ENCODE results near the gene TXNDC2. TPM values are rescaled to one million over a fixed set of nuclear protein-coding genes. Genes with fewer than 3 reads are reported as not detected.

Gene TXNDC2
- total and polyA plus RNA-seq, 9 of the 15 experiments (the other 6 are each of a cell fraction or from before 2014, with no cell fraction given) = 1.2 to 4.9 (median 2.3) TPM

GRCh38 chr18:9876867-9877654, 8.7 kb upstream of the TXNDC2 start (continued):
- TF ChIP-seq, protein P1, sequence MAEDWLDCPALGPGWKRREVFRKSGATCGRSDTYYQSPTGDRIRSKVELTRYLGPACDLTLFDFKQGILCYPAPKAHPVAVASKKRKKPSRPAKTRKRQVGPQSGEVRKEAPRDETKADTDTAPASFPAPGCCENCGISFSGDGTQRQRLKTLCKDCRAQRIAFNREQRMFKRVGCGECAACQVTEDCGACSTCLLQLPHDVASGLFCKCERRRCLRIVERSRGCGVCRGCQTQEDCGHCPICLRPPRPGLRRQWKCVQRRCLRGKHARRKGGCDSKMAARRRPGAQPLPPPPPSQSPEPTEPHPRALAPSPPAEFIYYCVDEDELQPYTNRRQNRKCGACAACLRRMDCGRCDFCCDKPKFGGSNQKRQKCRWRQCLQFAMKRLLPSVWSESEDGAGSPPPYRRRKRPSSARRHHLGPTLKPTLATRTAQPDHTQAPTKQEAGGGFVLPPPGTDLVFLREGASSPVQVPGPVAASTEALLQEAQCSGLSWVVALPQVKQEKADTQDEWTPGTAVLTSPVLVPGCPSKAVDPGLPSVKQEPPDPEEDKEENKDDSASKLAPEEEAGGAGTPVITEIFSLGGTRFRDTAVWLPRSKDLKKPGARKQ (CRISPR knock-in tag; IDR thresholded peaks at IDR 0.05) = no peak
- TF ChIP-seq ZBTB43 (CRISPR knock-in tag; IDR thresholded peaks at IDR 0.05) = no peak
- no peak for TF ChIP-seq FOXP1 (CRISPR knock-in tag; IDR thresholded peaks at IDR 0.05)
- TF ChIP-seq, protein P2, sequence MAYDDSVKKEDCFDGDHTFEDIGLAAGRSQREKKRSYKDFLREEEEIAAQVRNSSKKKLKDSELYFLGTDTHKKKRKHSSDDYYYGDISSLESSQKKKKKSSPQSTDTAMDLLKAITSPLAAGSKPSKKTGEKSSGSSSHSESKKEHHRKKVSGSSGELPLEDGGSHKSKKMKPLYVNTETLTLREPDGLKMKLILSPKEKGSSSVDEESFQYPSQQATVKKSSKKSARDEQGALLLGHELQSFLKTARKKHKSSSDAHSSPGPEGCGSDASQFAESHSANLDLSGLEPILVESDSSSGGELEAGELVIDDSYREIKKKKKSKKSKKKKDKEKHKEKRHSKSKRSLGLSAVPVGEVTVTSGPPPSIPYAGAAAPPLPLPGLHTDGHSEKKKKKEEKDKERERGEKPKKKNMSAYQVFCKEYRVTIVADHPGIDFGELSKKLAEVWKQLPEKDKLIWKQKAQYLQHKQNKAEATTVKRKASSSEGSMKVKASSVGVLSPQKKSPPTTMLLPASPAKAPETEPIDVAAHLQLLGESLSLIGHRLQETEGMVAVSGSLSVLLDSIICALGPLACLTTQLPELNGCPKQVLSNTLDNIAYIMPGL (CRISPR knock-in tag; IDR thresholded peaks at IDR 0.05) = no peak
- no peak for TF ChIP-seq TAF9B (IDR thresholded peaks at IDR 0.05; ENCODE audit: partially characterized antibody)
- peak; percentile 55 for TF ChIP-seq SUPT5H (IDR thresholded peaks at IDR 0.05)
- peak; percentile 77 for TF ChIP-seq RBFOX2 (IDR thresholded peaks at IDR 0.05; ENCODE audit: low read depth, low read length)
- TF ChIP-seq ZNF354B (CRISPR knock-in tag; IDR thresholded peaks at IDR 0.05) = no peak
- peak; percentile 53 for TF ChIP-seq ZNF175 (CRISPR knock-in tag; IDR thresholded peaks at IDR 0.05; ENCODE audit: low read depth)
- TF ChIP-seq, protein P3, sequence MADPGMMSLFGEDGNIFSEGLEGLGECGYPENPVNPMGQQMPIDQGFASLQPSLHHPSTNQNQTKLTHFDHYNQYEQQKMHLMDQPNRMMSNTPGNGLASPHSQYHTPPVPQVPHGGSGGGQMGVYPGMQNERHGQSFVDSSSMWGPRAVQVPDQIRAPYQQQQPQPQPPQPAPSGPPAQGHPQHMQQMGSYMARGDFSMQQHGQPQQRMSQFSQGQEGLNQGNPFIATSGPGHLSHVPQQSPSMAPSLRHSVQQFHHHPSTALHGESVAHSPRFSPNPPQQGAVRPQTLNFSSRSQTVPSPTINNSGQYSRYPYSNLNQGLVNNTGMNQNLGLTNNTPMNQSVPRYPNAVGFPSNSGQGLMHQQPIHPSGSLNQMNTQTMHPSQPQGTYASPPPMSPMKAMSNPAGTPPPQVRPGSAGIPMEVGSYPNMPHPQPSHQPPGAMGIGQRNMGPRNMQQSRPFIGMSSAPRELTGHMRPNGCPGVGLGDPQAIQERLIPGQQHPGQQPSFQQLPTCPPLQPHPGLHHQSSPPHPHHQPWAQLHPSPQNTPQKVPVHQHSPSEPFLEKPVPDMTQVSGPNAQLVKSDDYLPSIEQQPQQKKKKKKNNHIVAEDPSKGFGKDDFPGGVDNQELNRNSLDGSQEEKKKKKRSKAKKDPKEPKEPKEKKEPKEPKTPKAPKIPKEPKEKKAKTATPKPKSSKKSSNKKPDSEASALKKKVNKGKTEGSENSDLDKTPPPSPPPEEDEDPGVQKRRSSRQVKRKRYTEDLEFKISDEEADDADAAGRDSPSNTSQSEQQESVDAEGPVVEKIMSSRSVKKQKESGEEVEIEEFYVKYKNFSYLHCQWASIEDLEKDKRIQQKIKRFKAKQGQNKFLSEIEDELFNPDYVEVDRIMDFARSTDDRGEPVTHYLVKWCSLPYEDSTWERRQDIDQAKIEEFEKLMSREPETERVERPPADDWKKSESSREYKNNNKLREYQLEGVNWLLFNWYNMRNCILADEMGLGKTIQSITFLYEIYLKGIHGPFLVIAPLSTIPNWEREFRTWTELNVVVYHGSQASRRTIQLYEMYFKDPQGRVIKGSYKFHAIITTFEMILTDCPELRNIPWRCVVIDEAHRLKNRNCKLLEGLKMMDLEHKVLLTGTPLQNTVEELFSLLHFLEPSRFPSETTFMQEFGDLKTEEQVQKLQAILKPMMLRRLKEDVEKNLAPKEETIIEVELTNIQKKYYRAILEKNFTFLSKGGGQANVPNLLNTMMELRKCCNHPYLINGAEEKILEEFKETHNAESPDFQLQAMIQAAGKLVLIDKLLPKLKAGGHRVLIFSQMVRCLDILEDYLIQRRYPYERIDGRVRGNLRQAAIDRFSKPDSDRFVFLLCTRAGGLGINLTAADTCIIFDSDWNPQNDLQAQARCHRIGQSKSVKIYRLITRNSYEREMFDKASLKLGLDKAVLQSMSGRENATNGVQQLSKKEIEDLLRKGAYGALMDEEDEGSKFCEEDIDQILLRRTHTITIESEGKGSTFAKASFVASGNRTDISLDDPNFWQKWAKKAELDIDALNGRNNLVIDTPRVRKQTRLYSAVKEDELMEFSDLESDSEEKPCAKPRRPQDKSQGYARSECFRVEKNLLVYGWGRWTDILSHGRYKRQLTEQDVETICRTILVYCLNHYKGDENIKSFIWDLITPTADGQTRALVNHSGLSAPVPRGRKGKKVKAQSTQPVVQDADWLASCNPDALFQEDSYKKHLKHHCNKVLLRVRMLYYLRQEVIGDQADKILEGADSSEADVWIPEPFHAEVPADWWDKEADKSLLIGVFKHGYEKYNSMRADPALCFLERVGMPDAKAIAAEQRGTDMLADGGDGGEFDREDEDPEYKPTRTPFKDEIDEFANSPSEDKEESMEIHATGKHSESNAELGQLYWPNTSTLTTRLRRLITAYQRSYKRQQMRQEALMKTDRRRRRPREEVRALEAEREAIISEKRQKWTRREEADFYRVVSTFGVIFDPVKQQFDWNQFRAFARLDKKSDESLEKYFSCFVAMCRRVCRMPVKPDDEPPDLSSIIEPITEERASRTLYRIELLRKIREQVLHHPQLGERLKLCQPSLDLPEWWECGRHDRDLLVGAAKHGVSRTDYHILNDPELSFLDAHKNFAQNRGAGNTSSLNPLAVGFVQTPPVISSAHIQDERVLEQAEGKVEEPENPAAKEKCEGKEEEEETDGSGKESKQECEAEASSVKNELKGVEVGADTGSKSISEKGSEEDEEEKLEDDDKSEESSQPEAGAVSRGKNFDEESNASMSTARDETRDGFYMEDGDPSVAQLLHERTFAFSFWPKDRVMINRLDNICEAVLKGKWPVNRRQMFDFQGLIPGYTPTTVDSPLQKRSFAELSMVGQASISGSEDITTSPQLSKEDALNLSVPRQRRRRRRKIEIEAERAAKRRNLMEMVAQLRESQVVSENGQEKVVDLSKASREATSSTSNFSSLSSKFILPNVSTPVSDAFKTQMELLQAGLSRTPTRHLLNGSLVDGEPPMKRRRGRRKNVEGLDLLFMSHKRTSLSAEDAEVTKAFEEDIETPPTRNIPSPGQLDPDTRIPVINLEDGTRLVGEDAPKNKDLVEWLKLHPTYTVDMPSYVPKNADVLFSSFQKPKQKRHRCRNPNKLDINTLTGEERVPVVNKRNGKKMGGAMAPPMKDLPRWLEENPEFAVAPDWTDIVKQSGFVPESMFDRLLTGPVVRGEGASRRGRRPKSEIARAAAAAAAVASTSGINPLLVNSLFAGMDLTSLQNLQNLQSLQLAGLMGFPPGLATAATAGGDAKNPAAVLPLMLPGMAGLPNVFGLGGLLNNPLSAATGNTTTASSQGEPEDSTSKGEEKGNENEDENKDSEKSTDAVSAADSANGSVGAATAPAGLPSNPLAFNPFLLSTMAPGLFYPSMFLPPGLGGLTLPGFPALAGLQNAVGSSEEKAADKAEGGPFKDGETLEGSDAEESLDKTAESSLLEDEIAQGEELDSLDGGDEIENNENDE (IDR thresholded peaks at IDR 0.05; ENCODE audit: low read depth, low read length) = no peak

Measured in K562 (cell line).